A673 (cell line): ENCODE measurements around the gene SLC5A4. TPM values are rescaled to one million over a fixed set of nuclear protein-coding genes. Genes with fewer than 3 reads are reported as not detected.

Experiments
- BruUV-seq: library from RNA; stranded (reverse); fragments of 400-500 nt; replicated peaks from 2 replicates; lab custom pipeline; 2021; lab: Mats Ljungman, UMichigan
- CTCF ChIA-PET: fragments of 300-600 bp; sonication (Branson Sonifier 250); formaldehyde crosslinking; loops from one replicate; lab custom pipeline; 2022; ENCODE audit warnings: antibody characterized with exemption; lab: Charles Lee
- POLR2A ChIA-PET: fragments of 300-600 bp; sonication (Branson Sonifier 250); formaldehyde crosslinking; loops from one replicate; lab custom pipeline; 2022; ENCODE audit warnings: antibody characterized with exemption; ENCODE audit not compliant: low non-redundant PET; lab: Charles Lee
- DNase-seq: peaks from one replicate; pipeline ENCODE4 v3.0.0-alpha.2; 2015; ENCODE audit warnings: low spot score
- H3K27ac ChIP-seq: fragments of 200-600 bp; sonication (generic); 2 replicates; pipeline ENCODE4 v1.5.1; 2016; ENCODE audit warnings: mixed run types, low read depth, mild to moderate bottlenecking, mixed read lengths, antibody characterized with exemption, low read length; ENCODE audit not compliant: poor library complexity, severe bottlenecking
- H3K27me3 ChIP-seq: fragments of 200-600 bp; sonication (generic); replicated peaks from 2 replicates; pipeline ENCODE4 v1.6.1; 2017; ENCODE audit warnings: mixed run types, low read depth, mild to moderate bottlenecking, mixed read lengths, antibody characterized with exemption, low read length; ENCODE audit not compliant: insufficient read depth, poor library complexity
- H3K36me3 ChIP-seq: fragments of 200-600 bp; sonication (generic); 2 replicates; pipeline ENCODE4 v1.6.1; 2016; ENCODE audit warnings: mixed run types, mild to moderate bottlenecking, mixed read lengths, antibody characterized with exemption, low read length; ENCODE audit not compliant: insufficient read depth, poor library complexity, severe bottlenecking
- H3K4me1 ChIP-seq: fragments of 200-600 bp; sonication (generic); 2 replicates; pipeline ENCODE4 v1.6.1; 2017; ENCODE audit warnings: mixed run types, mild to moderate bottlenecking, mixed read lengths, antibody characterized with exemption, low read length; ENCODE audit not compliant: insufficient read depth, poor library complexity, severe bottlenecking
- H3K4me3 ChIP-seq: fragments of 200-600 bp; sonication (generic); 2 replicates; pipeline ENCODE4 v1.5.1; 2016; ENCODE audit warnings: low read depth, mixed run types, mild to moderate bottlenecking, mixed read lengths, low read length; ENCODE audit not compliant: poor library complexity, severe bottlenecking
- H3K9me3 ChIP-seq: fragments of 200-600 bp; sonication (generic); 2 replicates; pipeline ENCODE4 v1.6.1; 2016; ENCODE audit warnings: mixed run types, low read depth, mild to moderate bottlenecking, mixed read lengths, antibody characterized with exemption, low read length; ENCODE audit not compliant: poor library complexity, severe bottlenecking
- CTCF ChIP-seq: fragments of 300-800, 200-600 bp; sonication (generic); conservative IDR thresholded peaks from 2 replicates; pipeline ENCODE4 v1.5.1; 2017; ENCODE audit warnings: low read depth, mild to moderate bottlenecking, antibody characterized with exemption, low read length, moderate library complexity, mixed read lengths
- EZH2 ChIP-seq: fragments of 200-600 bp; sonication (generic); IDR thresholded peaks from 2 replicates; pipeline ENCODE4 v1.6.1; 2017; ENCODE audit warnings: borderline replicate concordance, low read depth, mild to moderate bottlenecking, mixed read lengths, antibody characterized with exemption, low read length; ENCODE audit not compliant: poor library complexity, severe bottlenecking
- intact Hi-C: fragments of 100-400 bp; cut with micrococcal nuclease; formaldehyde crosslinking; loops from one replicate; pipeline ENCODE4 v1.10.0; 2022; ENCODE audit not compliant: unreplicated experiment
- total RNA-seq: library from RNA; stranded (reverse); gene quantifications from 2 replicates; pipeline ENCODE4 v1.2.3, GENCODE V29; 2021

SLC5A4 gene
- total RNA-seq, 1 experiment from 2014 or later = 0.19 TPM

- Histone ChIP-seq H3K27me3 (no peaks in the 10 kb centered on the region), H3K4me1 (peaks cover 11% of the 10 kb centered on the region), H3K9me3 (no peaks in the 10 kb centered on the region), H3K4me3 (no peak overlapping the region), H3K36me3 (no peaks in the 10 kb centered on the region), H3K27ac (no peak overlapping the region)
- CTCF ChIA-PET = no interaction called here
- POLR2A ChIA-PET = no interaction called here
- TF ChIP-seq EZH2 (no peak), CTCF (no peak)
- no TSS peak for BruUV-seq
- intact Hi-C loops = no loop called here
- no peak for DNase-seq
Measured at GRCh38 chr22:32232191-32232830, 22.8 kb downstream of the SLC5A4 start.

- POLR2A ChIA-PET = no interaction called here
- intact Hi-C loops = no loop called here
- DNase-seq = no peak
- no peaks in the 10 kb centered on the region for H3K4me1 ChIP-seq
- BruUV-seq = no TSS peak
- TF ChIP-seq CTCF (no peak), EZH2 (no peak)
- H3K27me3 ChIP-seq = no peaks in the 10 kb centered on the region
- CTCF ChIA-PET = no interaction called here
- no peaks in the 10 kb centered on the region for H3K36me3 ChIP-seq
- H3K9me3 ChIP-seq = no peaks in the 10 kb centered on the region
- no peak overlapping the region for H3K27ac ChIP-seq
- no peak overlapping the region for H3K4me3 ChIP-seq
Measured at GRCh38 chr22:32226326-32227104, 28.6 kb downstream of the SLC5A4 start.

GRCh38 chr22:32222991-32223390 lies 32.2 kb downstream of the SLC5A4 start:
- BruUV-seq = no TSS peak
- POLR2A ChIA-PET = no interaction called here

More at GRCh38 chr22:32222991-32223390, 32.2 kb downstream of the SLC5A4 start:
- CTCF ChIA-PET = no interaction called here
- no peak for TF ChIP-seq CTCF
- no peak for TF ChIP-seq EZH2
- Histone ChIP-seq H3K36me3 (no peaks in the 10 kb centered on the region), H3K4me1 (no peaks in the 10 kb centered on the region), H3K9me3 (no peaks in the 10 kb centered on the region), H3K27me3 (no peaks in the 10 kb centered on the region), H3K27ac (no peak overlapping the region), H3K4me3 (no peak overlapping the region)
- no peak for DNase-seq
- intact Hi-C loops = no loop called here
